Hepatocyte (in vitro differentiated cells): ENCODE data around the gene APC2. TPM values are rescaled to one million over a fixed set of nuclear protein-coding genes. Genes with fewer than 3 reads are reported as not detected.

Experiments used
- DNase-seq: peaks from one replicate; pipeline ENCODE4 v3.0.0-alpha.2; 2016; ENCODE audit warnings: low spot score
- H2AFZ ChIP-seq: fragments of 200-600 bp; sonication (generic); 2 replicates; pipeline ENCODE4 v1.6.0; 2016; ENCODE audit warnings: antibody characterized with exemption, mild to moderate bottlenecking
- H3K27ac ChIP-seq: fragments of 200-600 bp; sonication (generic); 2 replicates; pipeline ENCODE4 v1.5.1; 2016; ENCODE audit warnings: mild to moderate bottlenecking
- H3K27me3 ChIP-seq: fragments of 200-600 bp; sonication (generic); 2 replicates; pipeline ENCODE4 v1.6.1; 2016
- H3K36me3 ChIP-seq: fragments of 200-600 bp; sonication (generic); replicated peaks from 2 replicates; pipeline ENCODE4 v1.5.1; 2016; ENCODE audit warnings: low read depth; ENCODE audit not compliant: insufficient read depth
- H3K4me1 ChIP-seq: fragments of 200-600 bp; sonication (generic); 2 replicates; pipeline ENCODE4 v1.5.1; 2016; ENCODE audit warnings: mild to moderate bottlenecking, moderate library complexity; ENCODE audit not compliant: insufficient read depth
- H3K4me2 ChIP-seq: fragments of 200-600 bp; sonication (generic); 2 replicates; pipeline ENCODE4 v1.6.0; 2016
- H3K4me3 ChIP-seq: fragments of 200-600 bp; sonication (generic); 2 replicates; pipeline ENCODE4 v1.5.1; 2016; ENCODE audit warnings: mild to moderate bottlenecking
- H3K79me2 ChIP-seq: fragments of 200-600 bp; sonication (generic); 2 replicates; pipeline ENCODE4 v1.6.0; 2017; ENCODE audit warnings: mild to moderate bottlenecking
- H3K9me2 ChIP-seq: fragments of 200-600 bp; sonication (generic); replicated peaks from 2 replicates; pipeline ENCODE4 v1.6.0; 2017; ENCODE audit warnings: mild to moderate bottlenecking; ENCODE audit not compliant: insufficient read depth
- H3K9me3 ChIP-seq: fragments of 200-600 bp; sonication (generic); 2 replicates; pipeline ENCODE4 v1.5.1; 2016; ENCODE audit warnings: low read depth, mild to moderate bottlenecking
- H4K20me1 ChIP-seq: fragments of 200-600 bp; sonication (generic); 2 replicates; pipeline ENCODE4 v1.6.0; 2016; ENCODE audit warnings: mild to moderate bottlenecking; ENCODE audit not compliant: insufficient read depth, poor library complexity, severe bottlenecking
- CTCF ChIP-seq: fragments of 200-600 bp; sonication (generic); IDR thresholded peaks from 2 replicates; pipeline ENCODE4 v1.5.1; 2016; ENCODE audit warnings: antibody characterized with exemption, mild to moderate bottlenecking; ENCODE audit not compliant: poor library complexity
- EZH2 ChIP-seq: fragments of 200-600 bp; sonication (generic); IDR thresholded peaks from 2 replicates; pipeline ENCODE4 v1.6.1; 2016; ENCODE audit warnings: antibody characterized with exemption, mild to moderate bottlenecking, borderline replicate concordance
- EZH2phosphoT487 ChIP-seq: fragments of 200-600 bp; sonication (generic); IDR thresholded peaks from one replicate; pipeline ENCODE4 v1.6.1; 2018; ENCODE audit warnings: antibody characterized with exemption, mild to moderate bottlenecking, low read depth, moderate library complexity; ENCODE audit not compliant: unreplicated experiment, severe bottlenecking
- WGBS: methylation state at CpG from one replicate; pipeline ENCODE4 v1.1.6; 2016; ENCODE audit warnings: low lambda C conversion rate; ENCODE audit errors: missing lambda C conversion rate; 5-methylcytosine and 5-hydroxymethylcytosine counted together
- polyA plus RNA-seq: library from polyadenylated mRNA; unstranded; fragments of >200 nt; fragmentation: Nextera tagmentation; extraction: Ambion mirVana; gene quantifications from 2 replicates; pipeline ENCODE4 v1.2.1, GENCODE V29; 2016
- total RNA-seq: library from RNA; depleted of rRNA; stranded (reverse); fragments of >200 nt; gene quantifications from 2 replicates; pipeline ENCODE4 v1.2.3, GENCODE V29; 2014

The APC2 gene
- total and polyA plus RNA-seq, 2 experiments from 2014 or later = 0.36 to 1.2 TPM

- WGBS = 21% methylated on average over 13 of the region's 78 CpGs
- Histone ChIP-seq H3K4me2 (peak within 1 kb of the TSS; percentile 99), H4K20me1 (no peaks in the 10 kb centered on the region), H3K27ac (peak within 1 kb of the TSS; percentile 98), H3K36me3 (no peaks in the 10 kb centered on the region), H3K4me3 (peak within 1 kb of the TSS; percentile 50), H3K27me3 (no peaks in the 10 kb centered on the region), H2AFZ (peak within 1 kb of the TSS; percentile 60), H3K79me2 (peaks cover 13% of the 10 kb centered on the region), H3K9me3 (no peaks in the 10 kb centered on the region), H3K9me2 (no peaks in the 10 kb centered on the region), H3K4me1 (peaks cover 35% of the 10 kb centered on the region)
- peak; percentile 89 for DNase-seq
- no peak for TF ChIP-seq EZH2
- no peak for TF ChIP-seq EZH2phosphoT487
- no peak for TF ChIP-seq CTCF
Observed at GRCh38 chr19:1512671-1513498, 63.0 kb downstream of the APC2 start, which contains the start of gene ADAMTSL5. Gene ADAMTSL5 (minus strand): TSS chr19:1513019. CDS start chr19:1510943, 2,076 bp downstream.

- no peak for TF ChIP-seq EZH2phosphoT487
- TF ChIP-seq EZH2 = no peak
- peak; percentile 65 for TF ChIP-seq CTCF
- peak overlapping the region; percentile 99 for H3K4me2 ChIP-seq
- H3K79me2 ChIP-seq = peaks cover 13% of the 10 kb centered on the region
- DNase-seq = peak; percentile 83
- H3K27me3 ChIP-seq = no peaks in the 10 kb centered on the region
- H2AFZ ChIP-seq = peak overlapping the region; percentile 60
- H3K9me2 ChIP-seq = no peaks in the 10 kb centered on the region
- H4K20me1 ChIP-seq = no peaks in the 10 kb centered on the region
- H3K36me3 ChIP-seq = no peaks in the 10 kb centered on the region
- H3K4me1 ChIP-seq = peaks cover 35% of the 10 kb centered on the region
- peak overlapping the region; percentile 89 for H3K27ac ChIP-seq
- H3K4me3 ChIP-seq = peak overlapping the region; percentile 50
- H3K9me3 ChIP-seq = no peaks in the 10 kb centered on the region
- WGBS = 32% methylated on average over 8 of the region's 52 CpGs
Observed at GRCh38 chr19:1513499-1514294, 63.8 kb downstream of the APC2 start.

DNA sequence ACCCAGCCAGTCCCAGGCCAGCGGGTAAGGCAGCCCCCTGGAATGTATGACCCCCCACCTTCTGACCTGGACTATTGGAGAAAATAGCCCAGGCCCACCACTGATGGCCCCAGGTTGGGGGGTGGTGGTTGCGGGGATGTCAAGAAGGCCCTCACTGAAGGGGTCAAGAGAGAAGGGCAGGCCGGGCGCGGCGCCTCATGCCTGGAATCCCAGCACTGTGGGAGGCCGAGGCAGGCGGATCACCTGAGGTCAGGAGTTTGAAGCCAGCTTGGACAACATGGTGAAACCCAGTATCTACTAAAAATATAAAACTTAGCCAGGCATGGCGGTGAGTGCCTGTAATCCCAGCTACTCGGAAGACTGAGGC, 64.4 kb downstream of the APC2 start:
- no peak for DNase-seq
- Histone ChIP-seq H3K9me2 (no peaks in the 10 kb centered on the region), H3K9me3 (no peaks in the 10 kb centered on the region), H4K20me1 (no peaks in the 10 kb centered on the region), H3K27me3 (no peaks in the 10 kb centered on the region), H3K79me2 (peaks cover 13% of the 10 kb centered on the region), H2AFZ (no peak overlapping the region), H3K4me1 (peaks cover 35% of the 10 kb centered on the region), H3K4me2 (no peak overlapping the region), H3K27ac (no peak overlapping the region), H3K36me3 (no peaks in the 10 kb centered on the region), H3K4me3 (no peak overlapping the region)
- TF ChIP-seq EZH2 = no peak
- TF ChIP-seq EZH2phosphoT487 = no peak
- TF ChIP-seq CTCF = no peak
- 82% methylated on average over 10 of the region's 10 CpGs for WGBS
